GM21528 (cell line): ENCODE measurements around the gene AGRN.
"Not testable (repeated sequence)": the region's sequence is repeated elsewhere in the genome, so short reads cannot be mapped to it uniquely, and the experiment has no call there.

ENCODE experiments used
- ATAC-seq: cut with Tn5 transposase; IDR thresholded peaks from one replicate; pipeline ENCODE4 v1.9.1; 2021; ENCODE audit warnings: mild to moderate bottlenecking, moderate library complexity; ENCODE audit not compliant: unreplicated experiment, low FRiP score

AGRN gene

DNA sequence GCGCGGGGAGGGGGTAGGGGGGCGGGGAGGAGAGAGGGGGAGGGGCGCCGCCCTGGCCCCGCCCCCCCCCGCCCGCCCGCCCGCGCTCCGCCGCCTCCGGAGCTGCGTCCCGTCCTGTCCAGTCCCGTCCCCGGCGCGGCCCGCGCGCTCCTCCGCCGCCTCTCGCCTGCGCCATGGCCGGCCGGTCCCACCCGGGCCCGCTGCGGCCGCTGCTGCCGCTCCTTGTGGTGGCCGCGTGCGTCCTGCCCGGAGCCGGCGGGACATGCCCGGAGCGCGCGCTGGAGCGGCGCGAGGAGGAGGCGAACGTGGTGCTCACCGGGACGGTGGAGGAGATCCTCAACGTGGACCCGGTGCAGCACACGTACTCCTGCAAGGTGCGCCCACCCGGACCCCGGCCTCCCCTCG lies at the start of gene AGRN:
Gene AGRN, plus strand, starts transcription at position 121 of the 405 bp plus-strand sequence. Its CDS starts 53 bp downstream, at position 174.
- peak; percentile 26 for ATAC-seq

DNA sequence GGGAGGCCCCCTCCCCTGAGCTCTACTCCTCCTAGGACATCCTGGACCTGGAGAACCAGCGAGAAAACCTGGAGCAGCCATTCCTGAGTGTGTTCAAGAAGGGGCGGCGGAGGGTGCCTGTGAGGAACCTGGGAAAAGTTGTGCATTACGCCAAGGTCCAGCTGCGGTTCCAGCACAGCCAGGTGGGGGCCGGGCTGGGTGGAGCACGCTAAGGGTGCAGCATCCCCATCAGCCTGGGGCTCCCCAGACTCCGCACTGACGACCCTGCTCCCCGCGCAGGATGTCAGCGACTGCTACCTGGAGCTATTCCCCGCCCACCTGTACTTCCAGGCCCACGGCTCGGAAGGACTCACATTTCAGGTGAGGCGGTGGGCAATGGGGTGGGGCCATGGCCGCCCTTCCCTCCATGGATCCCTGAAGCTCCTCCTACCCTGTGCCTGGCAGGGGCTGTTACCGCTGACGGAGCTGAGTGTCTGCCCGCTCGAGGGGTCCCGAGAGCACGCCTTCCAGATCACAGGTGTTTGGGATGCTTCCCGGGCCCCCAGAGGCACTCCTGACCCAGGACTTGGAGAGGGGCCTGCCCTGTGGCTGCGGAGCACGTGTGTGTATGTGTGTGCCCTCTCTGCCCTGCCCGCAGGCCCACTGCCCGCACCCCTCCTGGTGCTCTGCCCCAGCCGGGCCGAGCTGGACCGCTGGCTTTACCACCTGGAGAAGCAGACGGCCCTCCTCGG lies 49.5 kb upstream of the AGRN start:
- no peak for ATAC-seq

DNA sequence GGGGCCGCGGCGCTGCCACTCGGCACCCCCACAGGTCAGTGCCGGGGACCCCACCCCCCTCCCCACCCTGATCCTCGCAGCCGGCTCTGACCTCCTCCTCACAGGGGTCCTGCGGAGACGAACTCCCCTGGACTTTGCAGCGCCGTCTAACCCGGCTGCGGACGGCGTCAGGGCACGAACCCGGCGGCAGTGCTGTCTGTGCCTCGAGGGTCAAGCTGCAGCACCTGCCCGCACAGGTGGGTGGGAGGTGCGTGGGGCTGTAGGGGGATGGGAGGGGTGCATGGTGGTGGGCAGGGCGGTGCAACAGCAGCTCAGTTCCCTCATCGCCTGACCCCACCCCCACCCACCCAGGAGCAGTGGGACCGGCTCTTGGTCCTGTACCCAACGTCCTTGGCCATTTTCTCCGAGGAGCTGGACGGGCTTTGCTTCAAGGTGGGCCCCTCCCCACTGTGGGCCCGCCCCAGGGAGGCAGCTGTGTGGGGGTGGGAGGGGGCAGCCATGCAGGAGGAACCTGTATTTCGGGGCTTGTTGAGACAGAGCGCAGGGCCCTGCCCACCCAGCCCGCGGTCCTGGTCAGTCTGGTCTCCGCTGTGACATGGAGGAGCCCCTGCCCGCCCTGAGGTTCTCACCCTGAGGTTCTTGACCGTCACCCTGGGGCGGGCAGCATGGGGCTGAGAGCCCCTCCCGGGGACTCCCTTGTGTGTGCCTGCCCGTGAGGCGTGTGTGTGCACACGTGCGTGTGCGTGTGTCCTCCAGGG lies 48.8 kb upstream of the AGRN start:
- no peak for ATAC-seq

DNA sequence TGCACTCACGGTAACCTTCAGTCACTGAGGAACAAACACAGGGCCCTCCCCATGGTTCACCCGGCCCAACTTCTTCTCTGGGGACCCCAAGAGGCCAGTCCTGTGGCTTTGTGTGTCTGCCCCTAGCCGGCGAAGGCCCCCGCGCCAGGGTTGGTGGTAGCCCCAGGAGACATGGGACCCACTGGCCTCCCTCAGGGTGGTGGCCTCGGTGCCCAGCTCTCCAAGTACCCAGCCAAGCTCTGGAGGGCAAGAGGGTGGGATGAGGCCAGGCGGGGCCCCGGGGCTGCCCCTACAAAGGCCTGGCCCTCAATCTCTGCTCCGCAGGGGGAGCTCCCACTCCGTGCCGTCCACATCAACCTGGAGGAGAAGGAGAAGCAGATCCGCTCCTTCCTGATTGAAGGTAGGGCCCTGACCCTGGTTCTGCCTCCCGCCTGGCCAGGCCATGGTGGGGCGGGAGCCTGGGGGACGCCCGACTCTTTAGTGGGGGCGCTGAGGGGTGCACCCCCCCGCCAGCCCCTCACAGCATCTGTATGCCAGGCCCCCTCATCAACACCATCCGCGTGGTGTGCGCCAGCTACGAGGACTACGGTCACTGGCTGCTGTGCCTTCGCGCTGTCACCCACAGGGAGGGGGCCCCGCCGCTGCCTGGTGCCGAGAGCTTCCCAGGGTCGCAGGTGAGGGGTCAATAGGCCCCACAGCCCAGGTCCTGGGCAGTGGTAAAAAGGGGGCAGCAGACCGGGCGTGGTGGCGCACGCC lies 48.0 kb upstream of the AGRN start:
- no peak for ATAC-seq

DNA sequence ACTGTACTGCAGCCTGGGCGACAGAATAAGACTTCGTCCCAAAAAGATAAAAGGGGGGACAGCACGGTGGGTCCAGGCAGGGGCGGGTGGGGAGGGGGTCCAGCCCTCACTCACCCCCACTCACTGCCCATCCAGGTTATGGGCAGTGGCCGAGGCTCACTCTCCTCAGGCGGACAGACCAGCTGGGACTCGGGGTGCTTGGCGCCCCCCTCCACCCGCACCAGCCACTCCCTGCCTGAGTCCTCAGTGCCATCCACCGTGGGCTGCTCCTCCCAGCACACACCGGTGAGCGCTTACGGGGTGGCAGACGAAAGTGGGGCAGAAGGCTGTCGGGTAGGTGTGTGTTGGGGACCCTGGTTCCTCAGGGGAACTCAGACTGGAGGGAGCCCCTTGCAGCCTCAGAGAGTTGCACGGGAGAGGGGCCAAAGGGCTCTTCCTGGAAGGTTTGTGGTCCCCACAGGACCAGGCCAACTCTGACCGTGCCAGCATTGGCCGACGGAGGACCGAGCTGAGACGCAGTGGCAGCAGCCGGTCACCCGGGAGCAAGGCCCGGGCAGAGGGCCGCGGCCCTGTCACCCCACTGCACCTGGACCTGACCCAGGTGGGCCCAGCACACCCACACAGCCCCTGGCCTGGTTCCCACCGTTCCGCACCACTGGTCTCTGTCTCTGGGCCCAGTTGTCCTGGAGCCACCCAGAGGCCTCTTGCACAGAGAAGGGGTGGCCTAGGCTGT lies 47.0 kb upstream of the AGRN start:
- ATAC-seq, result no peak

DNA sequence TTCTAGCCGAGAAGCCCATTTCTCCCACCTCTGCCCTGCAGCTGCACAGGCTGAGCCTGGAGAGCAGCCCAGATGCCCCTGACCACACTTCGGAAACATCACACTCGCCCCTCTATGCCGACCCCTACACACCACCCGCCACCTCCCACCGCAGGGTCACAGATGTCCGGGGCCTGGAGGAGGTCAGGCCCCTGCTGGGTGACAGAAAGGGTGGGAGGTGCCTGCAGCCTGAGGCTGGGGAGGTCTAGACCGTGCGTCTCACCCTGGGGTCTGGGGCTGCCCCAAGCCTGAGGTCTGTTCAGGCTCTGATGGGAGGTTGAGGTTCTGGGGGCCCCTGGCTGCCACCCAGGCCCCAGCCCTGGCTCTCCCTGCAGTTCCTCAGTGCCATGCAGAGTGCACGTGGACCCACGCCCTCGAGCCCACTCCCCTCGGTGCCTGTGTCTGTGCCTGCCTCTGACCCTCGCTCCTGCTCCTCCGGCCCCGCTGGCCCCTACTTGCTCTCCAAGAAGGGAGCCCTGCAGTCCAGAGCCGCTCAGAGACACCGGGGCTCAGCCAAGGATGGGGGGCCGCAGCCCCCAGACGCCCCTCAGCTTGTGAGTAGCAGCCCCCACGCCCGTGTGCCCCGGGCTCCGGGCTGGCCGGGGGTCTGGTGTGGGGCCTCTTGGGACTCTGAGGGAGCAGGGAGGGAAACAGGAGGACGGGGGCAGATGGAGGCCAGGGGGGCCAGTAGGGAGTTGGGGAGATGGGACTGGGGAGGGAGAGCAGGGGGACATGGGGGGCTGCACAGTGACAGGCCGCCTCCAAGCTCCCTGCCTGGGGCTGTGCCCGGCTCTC lies 46.2 kb upstream of the AGRN start:
- no peak for ATAC-seq

DNA sequence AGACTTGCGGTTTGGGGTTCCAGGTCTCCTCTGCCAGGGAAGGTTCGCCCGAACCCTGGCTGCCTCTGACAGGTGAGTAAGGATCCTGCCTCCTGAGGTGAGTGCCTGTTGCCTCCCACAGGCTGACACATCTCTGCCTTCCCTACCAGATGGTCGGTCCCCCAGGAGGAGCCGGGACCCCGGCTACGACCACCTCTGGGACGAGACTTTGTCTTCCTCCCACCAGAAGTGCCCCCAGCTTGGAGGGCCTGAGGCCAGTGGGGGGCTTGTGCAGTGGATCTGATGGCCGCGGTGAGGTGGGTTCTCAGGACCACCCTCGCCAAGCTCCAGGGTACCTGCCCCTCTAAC lies 45.7 kb upstream of the AGRN start:
- no peak for ATAC-seq

DNA sequence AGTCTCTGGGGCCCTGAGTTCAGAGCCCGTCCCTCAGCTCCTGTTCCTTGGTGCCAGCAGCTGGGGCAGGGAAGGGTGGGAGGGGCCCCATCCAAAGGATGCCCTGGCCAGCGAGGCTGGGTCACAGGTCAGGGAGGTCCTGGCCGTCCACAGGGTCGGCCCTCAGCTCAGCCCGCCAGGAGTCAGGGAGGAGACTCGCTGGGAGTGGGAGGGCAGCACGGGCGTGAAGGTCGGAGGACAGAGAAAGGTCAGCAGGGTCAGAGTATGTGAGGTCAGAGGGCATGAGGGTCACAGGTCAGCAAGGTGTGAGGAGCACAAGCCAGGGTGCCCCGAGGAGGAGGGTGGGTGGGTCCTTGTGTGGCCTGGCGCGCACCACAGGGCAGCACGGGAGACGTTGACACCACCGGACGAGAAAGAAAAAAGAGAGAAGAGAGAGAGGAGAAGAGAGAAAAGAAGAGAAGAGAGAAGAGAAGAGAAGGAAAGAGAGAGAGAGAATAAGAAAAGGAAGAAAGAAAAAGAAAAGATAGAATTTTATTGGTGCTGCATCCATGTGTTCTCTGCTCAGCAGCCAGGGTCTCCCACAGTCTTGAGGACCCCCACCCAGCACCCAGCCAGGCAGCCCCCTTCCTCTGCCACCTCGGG lies 45.1 kb upstream of the AGRN start:
- no peak for ATAC-seq

- ATAC-seq, result no peak
These were observed 44.6 kb upstream of the AGRN start for GRCh38 chr1:975365-975764.

- no peak for ATAC-seq
These were observed 43.8 kb upstream of the AGRN start for GRCh38 chr1:975896-976683.

- ATAC-seq, result not testable (repeated sequence)
These were observed 43.1 kb upstream of the AGRN start for GRCh38 chr1:976791-977190.

DNA sequence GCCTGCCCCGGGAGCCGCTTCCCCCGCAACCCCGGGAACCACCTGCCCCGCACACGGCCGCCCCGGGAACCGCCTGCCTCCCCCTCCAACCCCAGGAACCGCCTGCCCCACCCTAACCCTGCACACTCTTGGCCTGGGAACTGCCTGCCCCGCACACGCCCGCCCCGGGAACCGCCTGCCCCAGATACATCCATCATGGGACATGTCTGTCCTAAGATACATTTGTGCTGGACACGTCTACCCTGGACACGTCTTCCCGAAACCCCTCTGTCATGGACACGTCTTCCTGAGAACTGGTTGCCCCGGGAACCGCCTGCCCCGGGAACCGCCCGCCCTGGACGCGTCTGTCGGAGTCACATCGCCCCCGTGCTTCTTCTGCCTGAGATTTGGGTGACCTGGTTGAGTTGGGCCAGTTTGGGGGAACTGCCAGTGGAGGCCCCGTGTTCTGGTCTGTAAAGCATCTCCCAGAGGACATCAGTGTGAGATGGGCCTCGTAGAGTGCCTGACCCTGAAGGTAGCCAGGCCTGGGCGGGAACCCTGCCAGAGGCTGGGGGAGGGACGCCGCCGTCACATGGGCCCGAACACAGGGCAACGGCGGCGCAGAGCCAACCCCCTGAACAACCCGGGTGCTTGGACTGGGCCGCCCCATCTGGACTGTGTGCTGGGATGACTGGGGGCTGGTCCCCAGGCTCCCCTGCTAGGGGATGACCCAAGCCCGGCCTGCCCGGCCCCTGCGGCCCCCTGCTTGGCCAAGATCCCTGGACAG lies 41.7 kb upstream of the AGRN start:
- ATAC-seq, result no peak

DNA sequence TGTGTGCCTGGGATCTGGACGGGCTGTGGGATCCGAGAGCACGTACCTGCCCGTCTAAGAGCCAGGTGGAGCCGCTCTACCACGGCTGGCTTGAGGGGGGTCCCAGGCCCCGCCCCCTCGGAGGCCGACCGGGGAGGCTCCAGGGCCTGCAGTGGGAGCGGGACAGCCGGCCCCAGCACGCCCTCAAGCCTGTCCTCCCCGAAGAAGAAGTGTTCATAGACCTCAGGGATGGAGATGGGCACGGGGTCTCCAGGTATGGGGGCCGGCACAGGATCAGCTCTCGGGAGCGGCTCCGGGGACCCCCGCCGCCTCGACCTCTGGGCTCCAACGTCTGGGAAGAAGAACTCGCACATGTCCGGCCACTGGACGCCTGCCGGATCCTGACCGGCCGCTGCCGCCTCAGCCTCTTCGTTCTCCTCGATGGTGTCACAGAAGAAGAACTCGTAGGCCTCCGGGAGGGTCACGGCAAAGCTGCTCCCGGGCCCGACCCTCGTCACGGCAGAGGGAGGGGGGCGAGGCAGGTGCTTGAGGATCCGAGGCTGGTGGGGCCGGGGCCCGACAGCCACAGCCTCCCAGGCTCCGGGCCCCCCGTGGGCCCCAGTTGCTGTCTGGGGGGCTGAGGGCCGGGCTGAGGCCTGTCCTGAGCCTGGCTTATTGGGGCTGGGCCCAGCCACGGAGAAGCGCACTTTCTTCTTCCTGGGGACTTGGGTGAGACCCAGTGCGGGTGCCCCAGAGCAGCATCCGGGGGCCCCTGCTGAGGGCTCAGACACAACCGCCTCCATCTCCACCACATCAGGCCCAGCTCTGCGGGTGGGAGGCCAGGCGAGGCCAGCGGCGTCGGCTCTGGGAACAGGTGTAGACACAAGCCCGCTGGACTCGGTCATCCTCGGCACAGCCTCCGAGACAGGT lies 40.8 kb upstream of the AGRN start:
- no peak for ATAC-seq

GRCh38 chr1:979744-980072 lies 40.2 kb upstream of the AGRN start:
- no peak for ATAC-seq

- no peak for ATAC-seq
These were observed 39.8 kb upstream of the AGRN start for GRCh38 chr1:980137-980571.

- ATAC-seq, result no peak
These were observed 39.1 kb upstream of the AGRN start for GRCh38 chr1:980602-981395.
